HG03520 (cell line): Measurements from ENCODE around the gene PLCB1.

Experiments used
- ATAC-seq: cut with Tn5 transposase; IDR thresholded peaks from one replicate; pipeline ENCODE4 v1.9.1; 2021; ENCODE audit warnings: mild to moderate bottlenecking, moderate library complexity; ENCODE audit not compliant: unreplicated experiment

PLCB1 gene

GRCh38 chr20:8525017-8525343 is 392.9 kb downstream of the PLCB1 start:
- no peak for ATAC-seq

DNA sequence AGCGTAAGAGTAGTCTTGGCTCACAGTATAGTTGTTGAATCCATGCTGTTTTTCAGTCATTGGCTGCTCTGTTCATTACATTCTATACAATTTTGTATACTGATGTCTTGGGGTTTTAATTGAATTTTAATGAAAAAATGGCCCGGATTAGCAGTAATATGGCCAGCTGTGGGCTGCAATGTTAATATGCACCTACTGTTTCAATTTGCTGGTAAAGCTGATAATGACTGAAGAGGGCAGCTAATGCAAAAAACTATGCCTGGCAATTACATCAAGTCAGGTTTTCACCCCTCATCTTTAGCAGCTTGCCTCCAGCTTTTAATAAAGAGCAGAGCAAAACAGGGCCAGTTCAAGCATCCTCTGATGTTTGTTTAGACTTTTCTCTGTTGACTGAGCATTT is 394.5 kb downstream of the PLCB1 start:
- ATAC-seq, result no peak

- peak; percentile 56 for ATAC-seq
Measured at GRCh38 chr20:8527998-8528723, 396.1 kb downstream of the PLCB1 start.

DNA sequence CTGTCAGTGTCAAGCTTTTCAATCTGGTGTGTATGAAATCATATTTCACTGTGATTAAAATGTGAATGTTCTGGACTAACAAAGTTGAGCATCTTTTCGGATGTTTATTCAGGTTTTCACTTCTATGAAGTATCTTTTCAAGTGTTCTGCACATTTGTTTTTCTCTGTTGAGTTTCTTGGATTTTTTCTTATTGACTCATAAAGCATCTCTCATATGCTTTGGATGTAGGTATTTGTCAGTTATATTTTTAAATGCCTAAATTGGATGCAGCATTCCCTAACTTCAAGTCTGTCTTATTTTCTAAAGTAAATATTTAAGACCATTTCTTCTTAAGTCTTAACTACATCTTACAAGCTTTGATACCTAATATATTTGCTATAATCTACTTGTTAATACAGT is 398.0 kb downstream of the PLCB1 start:
- ATAC-seq, result no peak

- ATAC-seq, result no peak
Measured at GRCh38 chr20:8532169-8532568, 400.1 kb downstream of the PLCB1 start.

GRCh38 chr20:8534368-8535160 is 402.5 kb downstream of the PLCB1 start:
- ATAC-seq, result no peak

DNA sequence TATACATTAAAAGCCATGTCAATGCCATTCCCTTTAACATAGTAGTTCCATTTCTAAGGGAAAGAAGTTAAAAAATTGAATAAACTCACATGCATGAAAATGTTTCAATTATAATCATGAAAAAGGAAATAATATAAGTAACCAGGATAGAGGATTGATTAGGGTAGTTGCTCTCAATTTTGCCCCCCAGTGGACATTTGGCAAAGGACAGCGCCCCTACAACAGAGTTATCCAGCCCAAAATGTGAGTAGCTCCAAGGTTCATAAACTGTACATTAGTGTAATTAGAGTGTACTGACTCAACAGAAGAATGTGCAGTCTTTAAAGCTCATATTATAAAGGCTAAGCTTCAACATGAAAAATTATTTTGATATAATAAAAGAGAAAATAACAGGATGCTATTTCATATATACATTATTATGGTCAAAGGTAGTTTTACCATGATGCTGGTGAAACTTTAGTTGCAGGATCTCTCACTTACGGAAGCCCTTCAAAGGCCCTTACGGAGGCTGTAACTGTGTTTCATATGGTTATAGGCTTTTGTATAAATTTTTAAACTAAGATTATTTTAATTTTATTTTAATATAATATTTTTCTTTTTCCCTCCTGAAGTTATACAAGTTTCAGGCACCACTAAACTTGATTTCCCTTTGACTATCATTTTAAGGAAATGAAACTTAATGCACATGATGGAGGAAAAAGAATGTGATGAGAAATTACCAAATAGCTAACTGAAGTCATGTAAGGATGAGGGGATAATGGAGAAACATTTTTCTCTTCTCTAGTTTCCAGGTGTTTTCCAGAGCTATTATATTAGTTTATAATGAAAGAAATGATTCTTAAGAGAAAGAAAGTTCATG is 403.6 kb downstream of the PLCB1 start:
- ATAC-seq, result no peak

- no peak for ATAC-seq
Measured at GRCh38 chr20:8536262-8536618, 404.2 kb downstream of the PLCB1 start.

GRCh38 chr20:8540466-8540865 is 408.4 kb downstream of the PLCB1 start:
- no peak for ATAC-seq

GRCh38 chr20:8542110-8542486 is 410.0 kb downstream of the PLCB1 start:
- no peak for ATAC-seq

DNA sequence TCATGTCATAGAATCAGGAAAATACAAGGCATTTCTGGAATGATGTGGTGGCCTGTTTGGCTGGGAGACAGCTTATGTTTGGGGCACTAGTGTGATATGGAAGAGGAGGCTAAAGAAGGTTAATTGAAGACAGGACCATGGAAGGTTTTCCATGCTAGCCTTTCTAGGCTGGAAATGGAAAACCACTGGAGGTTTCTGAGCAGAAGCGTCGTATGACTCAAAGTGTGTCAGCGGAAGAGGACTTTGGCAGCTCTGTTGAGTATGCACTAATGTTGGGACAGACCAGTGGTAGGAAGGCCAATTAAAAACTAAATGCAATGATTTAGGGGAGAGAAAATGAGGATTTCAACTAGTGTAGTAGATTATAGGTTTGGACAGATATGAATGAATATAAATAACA is 413.1 kb downstream of the PLCB1 start:
- no peak for ATAC-seq

DNA sequence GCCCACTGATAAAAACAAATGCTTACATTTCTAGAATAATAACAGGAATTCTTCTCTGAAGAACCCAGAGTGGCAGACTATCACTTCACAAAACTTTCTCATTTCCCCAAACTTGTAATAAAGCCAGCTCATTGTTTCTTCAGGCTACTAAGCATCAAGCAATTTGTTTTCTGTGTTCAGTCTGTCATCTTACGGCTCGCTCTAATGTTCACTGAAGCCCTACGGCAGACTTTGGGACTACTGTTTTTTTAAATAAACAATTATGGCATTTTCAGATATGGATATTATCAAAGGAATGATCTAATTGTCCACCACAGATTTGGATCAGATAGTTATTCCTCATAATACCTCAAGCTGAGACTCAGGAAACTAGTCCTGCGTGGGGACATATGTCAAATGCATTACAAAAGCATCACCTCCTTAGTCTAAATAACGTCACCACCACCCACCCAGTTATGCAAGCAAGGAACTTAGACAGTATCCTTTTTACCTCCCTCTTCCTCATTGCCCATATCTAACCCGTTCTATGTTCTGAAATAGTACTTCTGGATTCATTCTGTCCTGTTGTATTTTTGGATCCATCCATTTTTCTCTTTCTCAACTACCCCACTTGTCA is 415.1 kb downstream of the PLCB1 start:
- no peak for ATAC-seq

DNA sequence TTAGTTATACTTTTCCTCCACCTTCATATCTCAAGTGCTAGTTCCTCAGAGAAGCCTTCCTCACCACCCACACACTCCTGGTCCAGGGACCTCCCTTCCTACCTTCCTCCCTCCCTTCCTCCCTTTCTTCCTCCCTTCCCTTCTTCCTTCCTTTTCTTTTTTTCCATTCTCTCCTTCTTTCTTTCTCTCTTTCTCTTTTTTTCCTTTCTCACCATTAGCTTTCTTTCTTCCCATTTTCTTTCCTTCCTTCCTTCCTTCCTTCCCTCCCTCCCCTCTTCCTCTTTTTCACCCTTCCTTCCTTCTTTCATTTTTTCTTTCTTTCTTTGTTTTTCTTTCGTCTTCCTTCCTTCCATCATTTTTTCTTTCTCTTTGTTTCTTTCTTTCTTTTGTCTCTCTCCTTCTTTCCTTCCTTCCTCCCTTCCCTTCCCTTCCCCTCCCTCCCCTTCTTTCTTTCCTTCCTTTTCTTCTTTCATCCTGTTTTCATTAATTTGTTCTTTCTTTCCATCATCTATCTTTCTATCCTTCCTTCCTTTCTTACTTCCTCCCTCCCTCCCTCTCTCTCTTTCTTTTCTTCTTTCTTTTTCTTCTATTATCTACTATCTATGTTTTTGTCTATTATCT is 416.0 kb downstream of the PLCB1 start:
- ATAC-seq, result no peak

GRCh38 chr20:8549192-8549591 is 417.1 kb downstream of the PLCB1 start:
- ATAC-seq, result no peak

- ATAC-seq, result no peak
Measured at GRCh38 chr20:8557711-8558110, 425.6 kb downstream of the PLCB1 start.

GRCh38 chr20:8562356-8562755 is 430.3 kb downstream of the PLCB1 start:
- ATAC-seq, result no peak

- no peak for ATAC-seq
Measured at GRCh38 chr20:8568075-8568474, 436.0 kb downstream of the PLCB1 start.

DNA sequence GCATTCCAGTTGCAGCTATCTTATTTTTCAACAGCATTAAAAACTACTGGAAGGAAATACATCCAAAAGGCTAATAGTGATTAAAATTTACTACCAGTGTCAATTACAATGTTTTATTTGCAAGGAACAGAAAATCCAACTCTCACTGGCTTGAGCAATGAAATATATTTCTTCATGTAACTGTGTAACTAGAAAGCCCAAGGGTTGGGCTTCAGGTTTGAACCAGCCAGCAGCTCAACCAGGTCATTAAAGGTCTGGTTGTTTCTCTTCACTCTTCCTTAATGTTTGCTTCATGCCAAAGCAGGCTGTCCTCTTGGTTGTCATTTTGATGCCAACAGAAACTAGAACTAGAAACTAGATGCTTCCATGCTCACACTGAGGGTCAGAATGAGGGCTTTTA is 437.7 kb downstream of the PLCB1 start:
- ATAC-seq, result no peak

DNA sequence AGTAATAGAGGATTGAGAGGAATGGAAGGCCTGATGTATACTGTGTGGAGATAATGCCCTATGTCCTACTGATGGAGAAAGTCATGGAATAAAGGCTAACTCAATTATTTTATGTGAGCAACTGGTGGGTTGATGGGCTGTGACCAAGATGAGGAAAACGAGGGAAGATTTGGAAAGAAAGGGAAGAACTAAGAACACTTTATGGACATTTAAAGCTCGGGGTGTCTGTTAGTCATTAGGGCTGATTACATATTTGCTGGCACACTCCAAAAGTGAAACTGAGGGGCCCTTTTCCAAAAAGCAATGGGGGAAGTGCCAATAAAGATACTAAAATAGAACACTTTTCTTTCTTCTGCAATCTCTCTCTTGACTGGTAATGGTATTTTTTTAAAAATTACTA is 439.5 kb downstream of the PLCB1 start:
- no peak for ATAC-seq

- no peak for ATAC-seq
Measured at GRCh38 chr20:8573686-8574085, 441.6 kb downstream of the PLCB1 start.

DNA sequence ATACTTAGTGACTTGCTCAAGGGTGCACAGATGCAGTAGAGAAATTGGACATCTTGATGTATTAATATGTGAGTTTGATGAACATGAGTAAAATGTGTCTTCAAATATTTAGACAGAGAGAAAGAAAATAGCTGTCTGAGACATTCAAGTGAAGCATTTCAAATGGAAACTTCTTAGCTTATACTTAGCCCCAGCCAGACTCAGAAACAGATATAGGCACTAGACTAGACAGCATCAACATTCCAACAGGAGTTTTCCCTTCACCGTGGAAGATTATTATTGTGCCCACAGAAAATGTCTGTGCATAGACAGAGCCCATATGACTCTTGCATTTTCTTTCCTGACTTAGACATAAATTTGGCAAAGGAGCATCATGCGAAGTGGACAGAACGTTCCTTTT is 443.0 kb downstream of the PLCB1 start:
- no peak for ATAC-seq
